Measurements from ENCODE around the gene KAZN.

Gene KAZN

GRCh38 chr1:14590411-14591180 lies 7.9 kb upstream of the KAZN start:
- DNase-seq: no peak

DNA sequence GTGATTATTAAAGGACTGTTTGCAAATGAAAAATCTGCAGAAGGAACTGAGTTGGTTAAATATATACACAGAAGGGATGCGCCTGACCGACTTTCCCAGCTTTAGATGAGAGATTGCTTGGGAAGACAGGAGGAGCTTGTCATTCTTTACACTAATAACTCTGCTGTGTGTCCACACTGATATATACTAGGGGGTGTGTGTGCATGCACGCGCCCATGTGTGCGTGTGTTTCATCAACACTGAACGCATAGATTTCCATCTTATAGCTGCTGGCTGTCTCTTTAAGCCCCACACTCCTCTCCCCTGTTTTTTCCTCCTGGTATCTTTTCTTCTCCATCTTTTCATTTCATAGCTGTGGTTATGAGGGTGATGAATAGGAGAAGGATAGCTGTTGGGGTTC lies 6.9 kb upstream of the KAZN start:
- DNase-seq: no peak

DNA sequence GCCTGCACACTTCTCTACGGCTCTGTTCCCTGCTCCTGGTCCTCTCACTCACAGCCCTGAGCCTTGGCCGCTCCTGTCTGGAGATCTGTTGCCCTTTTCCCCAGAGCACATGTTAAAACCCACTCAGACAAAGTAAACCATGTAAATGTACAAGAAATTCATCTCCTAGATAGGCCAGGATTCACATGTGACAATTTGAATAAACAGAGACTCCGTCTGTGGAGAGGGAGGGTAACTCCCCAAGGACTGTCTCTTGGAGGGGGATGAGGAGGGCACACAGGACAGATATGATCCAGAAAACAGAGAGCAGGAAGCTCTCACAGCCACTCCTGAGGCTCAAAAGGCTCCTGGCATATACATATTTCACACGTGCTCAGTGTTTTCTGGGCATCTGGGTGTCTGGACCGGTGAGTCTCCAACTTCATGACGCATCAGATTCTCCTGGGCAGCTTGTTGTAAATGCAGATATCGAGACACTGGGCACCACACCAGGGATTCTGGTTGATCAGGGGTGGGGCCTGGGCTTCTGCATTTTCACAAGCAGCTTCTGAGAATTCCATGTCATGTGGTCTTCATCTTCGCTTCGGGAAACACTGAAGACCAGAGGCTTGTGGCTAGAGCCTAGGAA lies 6.4 kb upstream of the KAZN start:
- DNase-seq: no peak

GRCh38 chr1:14593302-14593701 lies 5.2 kb upstream of the KAZN start:
- DNase-seq: no peak

GRCh38 chr1:14594045-14594444 lies 4.4 kb upstream of the KAZN start:
- no peak for DNase-seq

DNA sequence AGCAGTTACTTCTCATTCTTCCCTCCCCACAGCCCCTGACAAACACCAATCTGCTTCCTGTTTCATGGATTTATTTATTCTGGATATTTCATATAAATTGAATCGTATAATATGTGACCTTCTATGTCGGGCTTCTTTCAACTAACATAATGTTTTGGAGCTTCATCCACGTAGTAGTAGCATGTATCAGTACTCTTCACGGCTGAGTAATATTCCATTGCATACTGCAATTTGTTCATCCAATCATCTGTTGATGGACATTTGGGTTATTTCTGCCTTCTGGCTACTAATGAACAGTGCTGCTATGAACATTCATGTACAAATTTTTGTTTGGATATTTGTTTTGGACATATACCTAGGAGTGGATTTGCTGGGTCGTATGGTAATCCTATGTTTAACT lies 1.9 kb upstream of the KAZN start:
- DNase-seq: no peak

DNA sequence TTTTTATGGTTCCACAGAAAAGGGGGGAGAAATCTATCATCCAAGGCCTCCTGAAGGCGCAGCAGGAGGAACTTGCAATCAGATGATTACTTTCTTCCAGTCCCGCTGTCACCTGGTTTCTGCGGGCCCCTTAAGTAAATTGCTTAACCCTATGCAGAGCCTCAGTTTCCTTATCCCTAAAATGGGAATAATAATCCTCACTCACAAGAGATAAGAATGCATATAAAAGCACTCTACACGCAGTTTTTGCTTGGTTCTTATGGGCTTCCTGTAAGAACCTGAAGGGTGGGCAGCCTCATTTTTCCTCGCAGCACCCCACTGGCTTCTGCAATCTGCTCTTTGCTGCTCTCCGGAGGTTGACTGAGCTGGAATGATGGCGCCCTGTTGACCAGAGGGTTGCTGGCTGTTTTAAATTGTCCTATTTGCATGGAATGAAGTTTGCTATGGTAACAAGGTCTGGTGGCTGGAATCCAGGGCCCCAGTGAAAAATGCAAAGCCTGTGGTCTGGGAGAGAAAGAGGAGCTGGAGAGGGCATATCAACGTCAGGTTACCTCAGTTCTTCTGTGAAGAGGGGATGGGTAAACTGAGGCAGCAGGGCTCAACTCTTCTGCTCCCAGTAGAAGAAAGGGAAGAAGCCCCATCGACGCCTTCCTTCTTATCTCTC lies 1.0 kb upstream of the KAZN start:
- peak; percentile 45 for DNase-seq

DNA sequence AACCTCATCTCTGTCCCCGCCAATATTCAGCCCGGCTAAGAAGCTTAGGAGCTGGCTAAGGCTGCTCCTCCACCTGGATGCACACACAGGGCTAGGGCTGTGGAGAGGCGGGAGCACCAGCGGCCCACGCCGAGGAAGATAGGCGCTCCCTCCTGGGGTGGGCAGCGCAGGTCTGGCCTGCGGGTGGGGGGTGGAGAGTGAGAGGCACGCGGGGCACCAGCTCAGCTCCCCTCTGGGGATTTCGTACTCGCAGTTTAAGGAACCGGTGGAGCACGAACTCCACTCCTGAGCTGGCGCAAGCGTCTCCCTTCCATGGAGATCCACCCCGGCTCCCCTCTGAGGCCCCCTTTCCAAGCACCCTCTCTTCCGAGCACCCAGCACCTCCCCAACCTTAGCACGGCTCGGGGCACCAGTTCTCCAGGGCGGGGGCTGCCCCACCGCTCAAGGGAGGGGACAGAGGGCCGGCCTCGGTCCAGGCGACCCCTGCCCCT lies 433 bp upstream of the KAZN start:
- DNase-seq: no peak

GRCh38 chr1:14599183-14599791 lies 802 bp downstream of the KAZN start:
- DNase-seq: peak; percentile 48

GRCh38 chr1:14599800-14600199 lies 1.3 kb downstream of the KAZN start:
- DNase-seq: no peak

DNA sequence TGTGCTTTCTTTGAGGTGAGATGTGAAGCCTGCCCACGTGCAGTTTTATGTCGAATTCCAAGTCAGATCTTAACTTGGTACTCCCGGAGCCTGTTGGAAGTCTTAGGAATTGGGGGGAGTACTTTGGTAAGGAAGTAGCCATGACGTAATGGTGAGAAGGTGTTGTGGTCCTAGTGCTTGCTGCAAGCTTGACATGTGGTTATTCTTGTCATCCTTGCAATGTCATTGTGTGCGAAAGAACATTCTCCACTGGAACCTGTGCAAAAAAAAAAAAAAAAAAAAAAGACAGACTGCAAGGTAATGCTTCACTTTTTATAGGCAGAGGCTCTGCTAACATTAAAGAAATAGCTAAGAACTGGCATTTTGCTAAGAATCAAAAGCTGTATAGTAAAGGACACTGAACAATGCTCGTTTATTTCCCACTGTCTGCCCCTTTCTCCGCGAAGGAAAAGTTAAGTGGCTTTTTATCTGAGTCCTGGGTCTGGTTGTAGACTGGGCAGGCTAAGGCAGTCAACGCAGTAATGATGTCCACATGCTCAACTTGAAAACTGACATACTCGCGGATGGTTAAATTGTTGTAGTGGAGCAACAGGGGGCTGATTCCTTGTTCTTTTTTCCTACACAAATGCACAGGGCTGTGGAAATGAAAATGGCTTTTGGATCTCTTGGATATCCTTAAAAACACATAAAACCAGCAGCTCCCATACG lies 2.1 kb downstream of the KAZN start:
- peak; percentile 45 for DNase-seq

- peak; percentile 55 for DNase-seq
Measured at GRCh38 chr1:14602136-14602535, 3.7 kb downstream of the KAZN start.

DNA sequence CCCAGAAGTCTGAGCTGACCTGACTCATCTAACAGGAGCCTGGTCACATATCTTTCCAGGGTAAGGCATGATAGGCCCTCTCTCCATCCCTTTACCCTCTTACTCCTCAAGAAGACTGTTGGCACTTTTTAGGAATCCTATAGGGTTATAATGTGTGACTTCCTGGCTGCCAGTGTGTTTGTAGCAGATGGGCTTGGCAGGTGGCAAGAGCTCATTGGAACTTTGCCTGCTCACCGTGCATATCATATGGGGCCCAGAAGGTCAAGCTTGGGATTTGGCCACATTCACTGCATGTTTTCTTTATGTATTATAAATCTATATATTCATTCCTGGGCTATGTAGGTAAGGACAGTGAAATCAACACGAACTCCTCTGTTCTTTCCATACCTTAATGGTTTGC lies 5.2 kb downstream of the KAZN start:
- no peak for DNase-seq

- DNase-seq: no peak
Measured at GRCh38 chr1:14604414-14604813, 5.9 kb downstream of the KAZN start.

GRCh38 chr1:14605945-14606344 lies 7.5 kb downstream of the KAZN start:
- no peak for DNase-seq

- no peak for DNase-seq
Measured at GRCh38 chr1:14606632-14607031, 8.1 kb downstream of the KAZN start.

DNA sequence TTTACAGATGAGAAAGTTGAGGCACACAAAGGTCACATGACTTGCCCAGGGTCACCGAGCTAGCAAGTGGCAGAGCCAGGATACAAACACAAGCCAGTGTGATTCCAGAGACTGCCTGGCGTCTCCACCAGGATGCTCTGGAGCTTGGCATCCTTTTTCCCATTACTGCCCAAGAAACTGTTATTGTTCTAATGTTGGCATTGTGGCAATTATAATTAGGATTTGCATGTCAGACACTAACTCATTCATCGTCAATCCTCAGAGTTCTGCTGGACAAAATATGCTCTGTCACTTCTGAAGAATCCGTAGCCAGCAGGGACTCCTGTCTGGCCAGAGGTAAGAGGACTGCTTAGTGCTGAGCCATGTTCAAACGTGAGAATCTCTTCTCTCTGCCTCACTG lies 8.8 kb downstream of the KAZN start:
- no peak for DNase-seq

GRCh38 chr1:14608308-14608707 lies 9.8 kb downstream of the KAZN start:
- DNase-seq: no peak

DNA sequence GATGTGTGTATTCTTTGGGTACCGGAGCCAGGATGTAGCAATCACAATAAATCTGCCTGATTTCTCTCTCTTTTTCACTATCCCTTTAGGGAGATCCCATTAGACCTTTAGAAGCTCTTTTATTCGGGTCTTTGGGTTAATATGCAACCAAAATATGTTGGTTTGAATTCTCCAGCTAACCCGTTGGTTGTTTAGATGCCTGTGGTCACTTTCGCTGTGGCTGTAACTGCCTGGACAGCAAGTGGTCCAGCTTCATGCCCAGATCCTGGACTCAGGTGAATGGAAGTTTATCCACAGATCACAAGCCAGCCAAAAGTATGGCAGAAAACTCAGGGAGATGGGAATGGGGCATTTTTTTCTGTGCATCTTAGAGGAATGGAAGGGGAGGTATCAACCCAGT lies 12.3 kb downstream of the KAZN start:
- DNase-seq: no peak

DNA sequence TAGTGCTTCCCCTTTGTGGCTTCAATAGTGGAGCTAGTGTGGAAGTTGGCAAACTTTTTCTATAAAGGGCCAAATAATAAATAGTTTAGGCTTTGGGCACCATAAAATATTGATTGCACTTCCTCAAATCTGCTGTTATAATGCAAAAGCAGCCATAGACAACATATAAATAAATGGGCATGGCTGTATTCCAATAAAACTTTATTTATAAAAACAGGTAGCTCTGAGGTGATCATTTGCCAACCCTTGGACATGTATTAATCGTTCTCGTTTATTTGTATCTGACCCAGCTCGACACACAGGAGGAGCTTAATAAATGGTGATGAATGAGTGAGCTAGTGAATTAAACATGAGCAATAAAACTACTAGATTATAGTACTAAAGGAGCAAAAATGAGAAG lies 13.3 kb downstream of the KAZN start:
- DNase-seq: no peak

DNA sequence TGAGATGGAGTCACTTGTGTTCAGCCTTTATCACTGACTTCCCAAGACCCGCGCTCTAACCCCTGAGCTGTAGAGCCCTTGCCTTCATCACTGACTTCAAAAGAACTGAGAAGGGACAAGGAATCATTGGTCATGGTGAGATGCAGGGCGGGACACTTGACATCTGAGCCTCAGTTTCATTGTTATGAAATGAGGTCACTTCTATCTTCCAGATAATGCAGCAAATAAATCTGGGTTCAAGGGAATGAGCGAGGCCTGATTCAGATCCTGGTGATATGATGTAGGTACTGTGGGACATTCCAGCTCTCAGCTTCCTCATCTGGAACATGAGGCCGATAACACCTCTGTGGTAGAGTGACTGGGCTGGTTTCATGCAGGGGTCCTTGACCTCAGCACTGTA lies 13.8 kb downstream of the KAZN start:
- DNase-seq: no peak

DNA sequence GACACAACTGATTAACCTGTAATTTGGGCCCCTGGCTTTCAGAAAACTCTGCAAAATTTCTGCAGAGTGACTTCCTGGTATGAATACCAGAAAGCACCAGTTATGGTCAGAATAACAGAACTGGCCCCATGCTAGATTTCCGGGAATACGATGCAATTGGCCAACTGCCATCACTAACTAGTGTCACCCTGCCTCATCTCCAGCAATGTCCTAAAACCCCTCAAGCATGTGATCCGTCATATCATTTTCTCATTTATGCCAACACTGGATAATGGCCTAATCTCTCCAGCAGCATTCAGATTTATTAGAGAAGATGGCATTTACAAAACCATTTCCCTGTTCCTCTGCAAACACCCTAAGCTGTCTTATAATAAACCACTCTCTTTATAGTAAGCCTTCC lies 15.4 kb downstream of the KAZN start:
- DNase-seq: no peak

DNA sequence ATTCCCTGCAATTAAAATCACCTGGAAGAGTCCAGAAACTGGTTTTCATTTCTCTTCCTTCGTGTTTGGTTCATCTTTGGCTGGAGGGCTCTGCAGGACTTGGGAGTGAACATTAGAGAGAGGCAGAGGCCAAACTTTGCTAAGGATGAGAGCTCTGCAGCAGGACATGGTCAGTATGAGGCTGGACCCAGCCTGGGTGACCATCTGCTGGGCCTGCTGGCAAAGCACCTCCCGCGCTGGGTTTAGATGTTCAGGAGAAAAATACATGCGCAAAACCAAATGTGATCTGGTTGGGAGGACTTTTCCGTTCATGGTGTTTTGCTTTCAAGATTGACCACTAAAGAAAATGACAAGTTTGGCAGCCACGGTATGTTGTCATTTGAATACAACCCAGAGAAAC lies 15.9 kb downstream of the KAZN start:
- no peak for DNase-seq
